Keratinocyte (primary cell): ENCODE measurements around the gene SIGLEC1. TPM values are rescaled to one million over a fixed set of nuclear protein-coding genes. Genes with fewer than 3 reads are reported as not detected.

ENCODE experiments used
- DNase-seq: peaks from one replicate; pipeline ENCODE4 v3.0.0-alpha.2; 2011; ENCODE audit warnings: low read depth, missing footprints, low spot score
- FAIRE-seq: peaks from 2 replicates; lab custom pipeline; 2011; peaks lifted over from hg19 to GRCh38; lab: Jason Lieb, UNC
- H2AFZ ChIP-seq: 2 replicates; pipeline ENCODE4 v1.6.0; 2012; ENCODE audit warnings: low read length, control low read depth, inconsistent platforms; ENCODE audit not compliant: control insufficient read depth
- H3K27ac ChIP-seq: 2 replicates; pipeline ENCODE4 v1.5.1; 2011; ENCODE audit warnings: low read length; ENCODE audit not compliant: control insufficient read depth, insufficient read depth
- H3K27me3 ChIP-seq: 3 replicates; pipeline ENCODE4 v1.6.0; 2011; ENCODE audit warnings: low read length; ENCODE audit not compliant: control insufficient read depth, insufficient read depth; ENCODE audit errors: extremely low read depth
- H3K36me3 ChIP-seq, 2 experiments: 2 replicates in 1 of 2; 3 replicates in 1 of 2; pipeline ENCODE4 v1.5.1; 2011; ENCODE audit warnings: low read length in 2 of 2, mild to moderate bottlenecking in 1 of 2; ENCODE audit not compliant: control insufficient read depth in 2 of 2, insufficient read depth in 2 of 2; ENCODE audit errors: extremely low read depth in 1 of 2
- H3K4me1 ChIP-seq: 3 replicates; pipeline ENCODE4 v1.5.1; 2011; ENCODE audit warnings: low read length; ENCODE audit not compliant: control insufficient read depth, insufficient read depth; ENCODE audit errors: extremely low read depth
- H3K4me2 ChIP-seq: 3 replicates; pipeline ENCODE4 v1.6.0; 2011; ENCODE audit warnings: low read depth, low read length; ENCODE audit not compliant: control insufficient read depth, insufficient read depth; ENCODE audit errors: extremely low read depth
- H3K4me3 ChIP-seq, 3 experiments: fragments of 200-600 bp in 1 of 3; sonication (generic) in 1 of 3; 2 replicates in 2 of 3; 3 replicates in 1 of 3; pipeline ENCODE4 v1.5.1; 2011 to 2016; ENCODE audit warnings: low read length in 3 of 3, mild to moderate bottlenecking in 3 of 3, control low read depth in 2 of 3, inconsistent platforms in 1 of 3, low read depth in 1 of 3, mixed read lengths in 1 of 3, mixed run types in 1 of 3, moderate library complexity in 1 of 3; ENCODE audit not compliant: control insufficient read depth in 2 of 3, insufficient read depth in 2 of 3; ENCODE audit errors: extremely low read depth in 1 of 3
- H3K79me2 ChIP-seq: 2 replicates; pipeline ENCODE4 v1.6.0; 2012; ENCODE audit warnings: low read length; ENCODE audit not compliant: control insufficient read depth, insufficient read depth
- H3K9ac ChIP-seq: 3 replicates; pipeline ENCODE4 v1.6.0; 2011; ENCODE audit warnings: low read length; ENCODE audit not compliant: control insufficient read depth, insufficient read depth; ENCODE audit errors: extremely low read depth
- H3K9me1 ChIP-seq: 3 replicates; pipeline ENCODE4 v1.6.0; 2011; ENCODE audit warnings: low read length; ENCODE audit not compliant: control insufficient read depth, insufficient read depth; ENCODE audit errors: extremely low read depth
- H3K9me3 ChIP-seq: 2 replicates; pipeline ENCODE4 v1.5.1; 2012; ENCODE audit warnings: low read depth, low read length; ENCODE audit not compliant: control insufficient read depth
- H4K20me1 ChIP-seq: 3 replicates; pipeline ENCODE4 v1.6.0; 2011; ENCODE audit warnings: low read length; ENCODE audit not compliant: control insufficient read depth, insufficient read depth; ENCODE audit errors: extremely low read depth
- EZH2 ChIP-seq: IDR thresholded peaks from one replicate; pipeline ENCODE4 v1.6.1; 2012; ENCODE audit warnings: inconsistent platforms, mild to moderate bottlenecking, low read length, moderate library complexity
- dilution Hi-C: fragments of 300-500 bp; cut with MboI; formaldehyde crosslinking; loops from one replicate; pipeline ENCODE4 v1.7.0; 2020; ENCODE audit warnings: low sequenced_read_pairs; ENCODE audit not compliant: extremely low pct_ligation_motif_present
- polyA plus RNA-seq, 5 experiments: library from polyadenylated mRNA; depleted of rRNA in 3 of 5; stranded (reverse) in 3 of 5; stranded (forward) in 1 of 5; unstranded in 1 of 5; fragments of >200 nt; gene quantifications; 1 replicate in 1 of 5; 2 replicates in 3 of 5; 3 replicates in 1 of 5; pipeline versions ENCODE4 v1.2.1 to v1.2.3, GENCODE V29; 2011 to 2012; ENCODE audit warnings: missing spikeins in 2 of 5, low read depth in 1 of 5, low replicate concordance in 1 of 5
- TF ChIP-seq, protein P1 (sequence below), 3 experiments: IDR thresholded peaks in 1 of 3; conservative IDR thresholded peaks in 1 of 3; optimal IDR thresholded peaks in 1 of 3; 2 replicates in 2 of 3; 3 replicates in 1 of 3; pipeline versions ENCODE3 to v1.5.1; 2011; ENCODE audit warnings: low read length in 3 of 3, mild to moderate bottlenecking in 3 of 3, moderate library complexity in 2 of 3, control low read depth in 1 of 3, inconsistent platforms in 1 of 3; ENCODE audit not compliant: insufficient read depth in 2 of 3; ENCODE audit errors: extremely low read depth in 1 of 3

Gene SIGLEC1
- polyA plus RNA-seq, 1 donor (not counting 4 experiments of a cell fraction or from before 2014, with no cell fraction given), result not detected

DNA sequence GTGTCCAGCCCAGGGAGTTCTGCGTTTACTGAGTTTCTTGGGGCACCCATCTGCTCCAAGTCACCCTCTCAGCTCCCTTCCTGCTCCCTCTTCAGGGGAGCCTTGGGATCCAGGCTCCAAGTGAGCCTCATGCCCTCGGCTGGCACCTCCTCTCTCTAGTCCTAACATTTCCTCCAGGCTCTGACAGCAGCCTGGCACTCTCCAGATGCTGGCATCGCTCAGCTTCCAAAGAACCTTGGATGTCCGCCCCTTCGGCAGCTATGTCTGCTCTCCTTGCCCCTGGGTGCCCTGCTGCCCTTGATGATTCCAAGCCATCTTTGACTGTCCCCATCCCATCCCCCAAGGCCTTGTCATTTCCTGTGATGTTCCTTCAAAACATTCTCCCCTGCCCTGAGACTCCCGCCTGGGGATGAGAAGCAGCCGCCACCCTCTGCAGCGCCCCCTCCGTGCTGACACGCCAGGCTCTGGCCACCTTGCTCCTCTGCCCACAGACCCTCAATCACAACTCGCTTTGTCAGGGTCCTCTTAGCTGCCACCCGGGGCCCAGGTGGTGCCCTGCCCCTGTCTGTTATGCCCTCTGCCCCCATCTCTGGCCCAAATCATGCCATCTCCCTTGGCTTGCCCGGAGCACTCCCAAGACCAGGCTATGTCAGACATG lies 42.6 kb downstream of the SIGLEC1 start:
- no peak for FAIRE-seq
- no peaks in the 10 kb centered on the region for H3K79me2 ChIP-seq
- no peaks in the 10 kb centered on the region for H3K9me1 ChIP-seq
- no peak overlapping the region for H3K9ac ChIP-seq
- no peaks in the 10 kb centered on the region for H4K20me1 ChIP-seq
- H3K27ac ChIP-seq, result no peak overlapping the region
- no peak overlapping the region for H3K4me2 ChIP-seq
- DNase-seq, result no peak
- dilution Hi-C loops, result no loop called here
- H3K4me3 ChIP-seq, result no peak overlapping the region
- H3K27me3 ChIP-seq, result peaks cover 60% of the 10 kb centered on the region
- no peak for TF ChIP-seq EZH2
- TF ChIP-seq, protein P1, sequence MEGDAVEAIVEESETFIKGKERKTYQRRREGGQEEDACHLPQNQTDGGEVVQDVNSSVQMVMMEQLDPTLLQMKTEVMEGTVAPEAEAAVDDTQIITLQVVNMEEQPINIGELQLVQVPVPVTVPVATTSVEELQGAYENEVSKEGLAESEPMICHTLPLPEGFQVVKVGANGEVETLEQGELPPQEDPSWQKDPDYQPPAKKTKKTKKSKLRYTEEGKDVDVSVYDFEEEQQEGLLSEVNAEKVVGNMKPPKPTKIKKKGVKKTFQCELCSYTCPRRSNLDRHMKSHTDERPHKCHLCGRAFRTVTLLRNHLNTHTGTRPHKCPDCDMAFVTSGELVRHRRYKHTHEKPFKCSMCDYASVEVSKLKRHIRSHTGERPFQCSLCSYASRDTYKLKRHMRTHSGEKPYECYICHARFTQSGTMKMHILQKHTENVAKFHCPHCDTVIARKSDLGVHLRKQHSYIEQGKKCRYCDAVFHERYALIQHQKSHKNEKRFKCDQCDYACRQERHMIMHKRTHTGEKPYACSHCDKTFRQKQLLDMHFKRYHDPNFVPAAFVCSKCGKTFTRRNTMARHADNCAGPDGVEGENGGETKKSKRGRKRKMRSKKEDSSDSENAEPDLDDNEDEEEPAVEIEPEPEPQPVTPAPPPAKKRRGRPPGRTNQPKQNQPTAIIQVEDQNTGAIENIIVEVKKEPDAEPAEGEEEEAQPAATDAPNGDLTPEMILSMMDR (optimal IDR thresholded peaks at IDR 0.05 in 1 of 3, IDR thresholded peaks at IDR 0.05 in 1 of 3, conservative IDR thresholded peaks at IDR 0.05 in 1 of 3; ENCODE audit: extremely low read depth in 1 of 3, insufficient read depth in 2 of 3, low read length in 3 of 3), result no peak
- H3K4me1 ChIP-seq, result no peaks in the 10 kb centered on the region
- no peaks in the 10 kb centered on the region for H3K9me3 ChIP-seq
- no peak overlapping the region for H2AFZ ChIP-seq
- no peaks in the 10 kb centered on the region for H3K36me3 ChIP-seq

DNA sequence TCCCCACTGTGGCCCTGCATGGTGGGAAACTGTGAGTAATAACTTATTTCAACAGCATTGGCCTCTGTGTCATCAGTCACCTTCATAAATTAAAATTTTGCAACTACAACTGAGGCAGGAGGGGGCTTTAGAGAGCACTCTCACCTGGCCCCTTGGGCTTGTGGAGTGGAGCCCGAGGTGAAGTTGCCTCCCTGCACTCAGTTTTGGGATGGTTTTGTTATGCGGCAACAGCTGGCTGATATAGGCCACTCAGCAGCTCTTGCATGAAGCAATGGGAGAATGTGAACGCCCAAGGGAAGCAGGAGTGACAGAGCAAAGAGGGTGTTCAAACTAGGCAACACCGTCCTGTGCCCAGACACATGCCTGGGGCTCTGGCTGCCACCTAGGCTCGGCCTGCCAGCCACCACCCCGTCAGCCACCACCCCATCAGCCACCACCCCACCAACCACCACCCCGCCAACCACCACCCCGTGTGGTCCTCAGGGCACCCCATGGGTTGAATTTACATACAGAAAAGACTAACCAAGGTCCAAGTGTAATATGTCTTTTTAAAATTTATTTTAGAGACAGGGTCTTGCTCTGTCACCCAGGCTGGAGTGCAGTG lies 44.9 kb downstream of the SIGLEC1 start:
- Histone ChIP-seq H3K4me2 (no peak overlapping the region), H4K20me1 (no peaks in the 10 kb centered on the region), H2AFZ (no peak overlapping the region), H3K79me2 (no peaks in the 10 kb centered on the region), H3K36me3 (no peaks in the 10 kb centered on the region), H3K4me1 (no peaks in the 10 kb centered on the region), H3K27ac (no peak overlapping the region), H3K9me3 (no peaks in the 10 kb centered on the region), H3K9me1 (no peaks in the 10 kb centered on the region), H3K27me3 (peaks cover 47% of the 10 kb centered on the region), H3K4me3 (no peak overlapping the region), H3K9ac (no peak overlapping the region)
- dilution Hi-C loops, result no loop called here
- no peak for FAIRE-seq
- no peak for TF ChIP-seq EZH2
- TF ChIP-seq, protein P1 (optimal IDR thresholded peaks at IDR 0.05 in 1 of 3, IDR thresholded peaks at IDR 0.05 in 1 of 3, conservative IDR thresholded peaks at IDR 0.05 in 1 of 3; ENCODE audit: extremely low read depth in 1 of 3, insufficient read depth in 2 of 3, low read length in 3 of 3), result no peak
- DNase-seq, result no peak
